Activated T-cell treated with anti-CD3 and anti-CD28 coated beads, Interleukin-2, amount 50 U/mL, for 1 hour (primary cell): ENCODE results near the gene MSGN1.
"Not testable (repeated sequence)": the region's sequence is repeated elsewhere in the genome, so short reads cannot be mapped to it uniquely, and the experiment has no call there.

ENCODE experiments used
- DNase-seq: peaks from one replicate; pipeline ENCODE4 v3.0.0-alpha.2; 2020

Gene MSGN1

GRCh38 chr2:17805717-17806363 is 10.4 kb upstream of the MSGN1 start:
- no peak for DNase-seq

GRCh38 chr2:17813010-17813741 is 3.1 kb upstream of the MSGN1 start:
- no peak for DNase-seq

- DNase-seq = no peak
Measured at GRCh38 chr2:17813742-17814473, 2.4 kb upstream of the MSGN1 start.

- DNase-seq = no peak
Measured at GRCh38 chr2:17814601-17815000, 1.7 kb upstream of the MSGN1 start.

GRCh38 chr2:17815468-17816184 is 634 bp upstream of the MSGN1 start:
- DNase-seq = no peak

- DNase-seq = no peak
Measured at GRCh38 chr2:17818235-17818815, 2.1 kb downstream of the MSGN1 start.

- DNase-seq = no peak
Measured at GRCh38 chr2:17821080-17821479, 4.8 kb downstream of the MSGN1 start.

- no peak for DNase-seq
Measured at GRCh38 chr2:17821535-17822444, 5.5 kb downstream of the MSGN1 start.

GRCh38 chr2:17822445-17823117 is 6.3 kb downstream of the MSGN1 start:
- DNase-seq = no peak

GRCh38 chr2:17823646-17824045 is 7.4 kb downstream of the MSGN1 start:
- not testable (repeated sequence) for DNase-seq

- DNase-seq = no peak
Measured at GRCh38 chr2:17827316-17827715, 11.1 kb downstream of the MSGN1 start.

- DNase-seq = no peak
Measured at GRCh38 chr2:17827785-17828184, 11.5 kb downstream of the MSGN1 start.

- DNase-seq = peak; percentile 33
Measured at GRCh38 chr2:17830053-17831034, 14.1 kb downstream of the MSGN1 start.

- no peak for DNase-seq
Measured at GRCh38 chr2:17835516-17835915, 19.3 kb downstream of the MSGN1 start.

- no peak for DNase-seq
Measured at GRCh38 chr2:17839959-17840358, 23.7 kb downstream of the MSGN1 start.

GRCh38 chr2:17843457-17843856 is 27.2 kb downstream of the MSGN1 start:
- DNase-seq = no peak

- DNase-seq = no peak
Measured at GRCh38 chr2:17845806-17846205, 29.5 kb downstream of the MSGN1 start.

- no peak for DNase-seq
Measured at GRCh38 chr2:17846676-17847075, 30.4 kb downstream of the MSGN1 start.

- DNase-seq = no peak
Measured at GRCh38 chr2:17847236-17847635, 31.0 kb downstream of the MSGN1 start.

- no peak for DNase-seq
Measured at GRCh38 chr2:17849275-17849674, 33.0 kb downstream of the MSGN1 start.
